ENCODE measurements around the gene LIPI.
"Not testable (repeated sequence)": the region's sequence is repeated elsewhere in the genome, so short reads cannot be mapped to it uniquely, and the experiment has no call there.

LIPI gene

GRCh38 chr21:14073615-14074014, 137.1 kb downstream of the LIPI start:
- no peak for DNase-seq (ENCODE audit: low read depth)

- DNase-seq (ENCODE audit: low read depth), result no peak
Observed at GRCh38 chr21:14072761-14073535, 137.8 kb downstream of the LIPI start.

DNA sequence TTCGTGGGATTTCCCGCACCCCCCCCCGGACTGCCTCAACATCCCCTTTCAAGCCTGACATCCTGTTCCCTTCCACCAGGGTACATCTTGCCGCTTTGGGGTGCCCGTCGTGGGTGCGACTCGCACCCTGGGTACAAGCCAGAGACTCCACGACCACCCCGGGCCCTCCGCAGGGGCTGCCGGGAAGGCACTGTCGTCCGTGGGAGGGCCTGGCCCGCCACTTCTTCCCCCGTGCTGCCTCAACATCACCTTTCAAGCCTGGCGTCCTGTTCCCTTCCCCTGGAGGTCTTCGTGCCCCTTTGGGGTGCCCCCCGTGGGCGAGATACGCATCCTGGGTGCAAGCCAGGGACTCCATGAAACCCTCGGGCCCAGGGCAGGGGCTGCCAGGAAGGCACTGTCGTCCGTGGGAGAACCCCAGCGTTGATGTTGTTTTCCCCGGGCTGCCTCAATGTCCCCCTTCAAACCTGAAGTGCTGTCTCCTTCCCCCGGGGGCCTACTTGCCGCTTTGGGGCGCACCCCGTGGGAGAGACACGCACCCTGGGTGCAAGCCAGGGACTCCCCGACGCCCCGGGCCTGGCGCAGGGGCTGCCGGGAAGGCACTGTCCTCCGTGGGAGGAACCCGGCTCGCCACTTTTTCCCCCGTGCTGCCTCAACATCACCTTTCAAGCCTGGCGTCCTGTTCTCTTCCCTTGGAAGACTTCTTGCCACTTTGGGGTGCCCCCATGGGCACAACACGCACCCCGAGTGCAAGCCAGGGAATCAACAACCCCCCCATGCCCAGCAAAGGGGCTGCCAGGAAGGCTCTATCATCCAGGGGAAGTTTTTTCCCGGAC, 138.6 kb downstream of the LIPI start:
- DNase-seq (ENCODE audit: low read depth), result no peak

GRCh38 chr21:14070968-14071367, 139.8 kb downstream of the LIPI start:
- DNase-seq (ENCODE audit: low read depth), result no peak

GRCh38 chr21:14070049-14070893, 140.5 kb downstream of the LIPI start:
- no peak for DNase-seq (ENCODE audit: low read depth)

DNA sequence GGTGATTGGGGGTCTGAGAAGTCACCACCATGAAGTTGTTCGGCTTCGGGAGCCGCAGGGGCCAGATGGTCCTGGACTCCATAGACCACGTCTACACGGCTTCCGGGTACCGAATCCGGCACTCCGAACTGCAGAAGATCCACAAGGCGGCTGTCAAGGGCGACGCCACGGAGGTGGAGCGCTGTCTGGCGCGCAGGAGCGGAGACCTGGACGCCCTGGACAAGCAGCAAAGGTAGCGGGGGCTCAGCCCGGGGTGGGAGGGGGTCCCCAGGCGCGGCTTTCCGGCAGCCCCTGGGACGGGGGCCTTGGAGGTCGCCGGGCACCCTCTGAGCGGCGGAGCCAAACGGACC, 146.5 kb downstream of the LIPI start:
- DNase-seq (ENCODE audit: low read depth), result no peak

DNA sequence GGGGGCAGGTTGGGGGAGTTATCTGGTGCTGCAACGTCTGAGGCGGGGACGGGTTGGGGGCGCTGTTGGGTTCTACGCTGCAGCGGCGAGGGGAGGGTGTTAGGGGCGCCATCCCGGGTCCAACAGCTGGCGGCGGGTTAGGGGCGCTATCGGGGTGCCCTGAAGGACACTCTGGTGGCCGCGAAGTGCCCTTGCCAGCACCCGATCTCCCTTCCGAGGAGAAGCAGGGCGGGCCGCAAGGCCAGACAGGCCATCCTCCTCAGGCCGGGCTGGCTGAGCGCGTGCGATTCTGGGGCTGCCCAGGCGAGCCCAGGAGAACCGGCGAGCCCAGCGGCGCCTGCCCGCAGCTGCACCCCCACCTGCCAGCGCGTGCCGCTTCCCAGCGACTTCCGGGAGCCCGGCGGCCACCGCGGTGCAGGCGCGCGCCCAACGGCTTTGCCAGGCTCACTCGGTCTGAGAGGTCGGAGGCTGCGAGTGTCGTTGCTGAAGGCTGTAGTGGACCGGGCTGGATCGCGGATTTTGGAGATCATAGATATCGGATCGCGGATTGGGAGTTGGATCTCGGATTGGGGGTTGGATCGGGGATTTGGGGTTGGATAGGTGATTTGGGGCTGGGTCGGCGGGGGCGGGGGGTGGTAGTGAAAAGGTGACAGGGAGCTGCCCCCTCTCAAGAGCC, 147.0 kb downstream of the LIPI start:
- not testable (repeated sequence) for DNase-seq (ENCODE audit: low read depth)

DNA sequence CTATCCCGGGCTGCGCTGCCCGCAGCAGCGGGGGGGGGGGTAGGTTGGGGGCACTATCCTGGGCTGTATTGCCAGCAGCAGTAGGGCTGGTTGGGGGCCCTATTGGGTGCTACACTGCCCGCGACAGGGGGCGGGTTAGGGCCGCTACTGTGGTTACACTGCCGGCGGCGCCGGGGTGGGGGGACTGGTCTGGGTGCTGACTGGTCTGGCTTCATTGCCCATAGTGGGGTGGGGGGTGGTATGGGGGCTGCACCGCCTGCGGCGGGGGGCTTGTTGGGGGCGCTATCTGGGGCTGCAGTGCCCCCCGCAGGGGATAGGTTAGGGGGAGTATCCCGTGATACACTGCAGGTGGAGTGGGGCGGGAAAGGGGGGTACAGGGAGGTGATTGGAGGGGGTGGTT, 148.1 kb downstream of the LIPI start:
- DNase-seq (ENCODE audit: low read depth), result not testable (repeated sequence)

DNA sequence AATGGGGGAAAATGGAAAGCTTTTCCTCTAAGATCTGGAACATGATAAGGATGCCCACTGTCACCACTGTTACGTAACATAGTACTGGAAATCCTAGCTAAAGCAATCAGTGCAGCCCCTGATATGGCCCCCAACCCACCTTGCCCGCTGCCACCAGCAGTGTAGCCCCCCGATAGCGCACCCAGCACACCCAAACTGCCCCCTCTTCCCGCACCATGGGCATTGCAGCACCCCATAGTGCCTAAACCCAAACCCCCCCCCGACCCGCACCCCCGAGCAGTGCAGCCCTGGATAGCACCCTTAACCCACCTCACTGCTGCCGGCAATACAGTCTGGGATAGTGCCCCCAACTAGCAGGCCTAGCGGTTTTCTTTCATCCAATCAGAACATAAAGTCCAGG, 148.9 kb downstream of the LIPI start:
- DNase-seq (ENCODE audit: low read depth), result not testable (repeated sequence)

DNA sequence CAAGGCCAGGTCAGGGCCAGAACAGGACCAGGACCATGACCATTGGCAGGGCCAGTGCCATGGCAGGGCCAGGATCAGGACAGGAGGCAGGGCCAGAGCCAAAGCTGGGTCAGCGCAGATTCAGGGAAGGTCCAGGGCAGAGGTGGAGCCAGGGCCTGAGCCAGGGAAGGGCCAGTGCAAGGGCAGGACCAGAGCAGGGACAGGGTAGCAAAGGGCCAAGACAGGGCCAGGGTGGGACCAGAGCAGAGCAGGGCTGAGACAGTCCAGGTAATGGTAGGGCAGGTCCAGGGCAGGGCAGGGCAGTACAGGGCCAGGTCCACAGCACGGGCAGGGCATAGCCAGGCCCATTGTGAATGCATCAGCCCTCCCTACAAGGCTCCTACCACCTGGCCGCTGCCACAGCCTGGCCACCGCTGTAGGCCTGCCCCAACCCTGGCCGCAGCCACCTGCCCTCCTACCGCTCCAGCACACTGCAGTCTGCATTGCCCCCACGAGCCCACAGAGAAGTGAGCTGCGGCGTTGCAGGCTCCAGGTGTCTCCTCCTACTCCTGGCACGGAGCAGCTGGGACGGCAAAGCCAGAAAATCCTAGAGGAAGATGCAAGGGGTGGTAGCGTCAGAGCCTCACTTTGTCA, 151.6 kb downstream of the LIPI start:
- DNase-seq (ENCODE audit: low read depth), result not testable (repeated sequence)

All from iris pigment epithelial cell (primary cell).